Measurements from ENCODE around the gene NPIPB2.
"Not testable (repeated sequence)": the region's sequence is repeated elsewhere in the genome, so short reads cannot be mapped to it uniquely, and the experiment has no call there.

Gene NPIPB2

DNA sequence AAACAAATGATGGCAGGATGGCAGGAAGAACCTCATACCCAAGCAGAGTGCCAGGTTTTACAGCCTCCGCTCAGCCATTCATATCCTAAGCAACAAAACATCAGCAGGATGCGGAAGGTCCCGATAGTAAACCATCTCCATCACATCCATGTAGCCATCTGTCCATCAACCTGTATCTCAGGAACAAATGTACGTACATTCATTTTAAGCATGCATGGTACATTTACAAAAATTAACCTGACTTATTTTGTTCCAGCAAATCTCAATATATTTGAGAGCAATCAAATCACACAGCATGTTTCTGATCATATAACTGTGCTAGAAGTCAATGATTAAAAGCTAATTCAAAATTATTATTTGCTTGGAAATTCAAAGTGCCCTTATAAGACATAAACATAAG is at the start of gene NPIPB2:
Gene NPIPB2, minus strand, starts transcription at position 101 of the 400 bp plus-strand sequence. Its CDS starts 0 bp downstream, at position 101.
- WGBS (ENCODE audit: insufficient coverage, insufficient read length), result no CpG with 5 or more reads among the region's 4 CpGs

DNA sequence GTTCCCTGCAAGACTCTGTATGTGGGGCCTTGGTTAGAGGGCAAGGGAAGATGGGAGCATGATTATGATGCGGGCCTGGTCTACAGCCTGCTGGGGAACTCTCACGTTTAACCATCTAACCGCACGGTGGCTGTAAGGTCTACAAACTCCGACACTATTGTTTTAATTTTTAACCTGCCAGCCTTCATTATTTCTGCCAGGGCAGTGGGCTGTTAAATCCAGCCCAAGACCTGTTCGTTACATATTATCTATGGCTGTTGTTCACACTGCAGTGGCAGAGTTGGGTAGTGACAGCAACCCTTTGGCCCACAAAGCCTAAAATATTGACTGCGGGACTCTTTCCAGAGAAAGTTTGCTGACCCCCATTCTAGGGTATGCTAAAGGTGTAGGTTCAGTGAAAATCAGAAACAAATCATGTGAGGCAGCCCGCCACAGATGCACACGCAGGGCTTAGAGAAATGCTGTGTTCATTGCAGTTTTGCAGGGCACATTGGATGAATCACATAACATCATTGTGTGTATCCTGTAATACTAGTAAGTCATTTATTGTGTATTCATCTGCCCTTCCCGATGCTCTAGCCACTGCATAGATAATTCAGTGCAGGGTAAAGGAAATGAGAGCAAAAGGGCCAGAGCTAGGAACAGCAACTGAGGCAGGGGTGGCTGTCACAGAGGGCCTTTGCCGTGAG is 49.0 kb upstream of the NPIPB2 start:
- no CpG with 5 or more reads among the region's 11 CpGs for WGBS (ENCODE audit: insufficient coverage, insufficient read length)
- no peak overlapping the region for H3K4me3 ChIP-seq (ENCODE audit: low read length)
- H3K36me3 ChIP-seq (ENCODE audit: control insufficient read depth, insufficient read depth, low read length), result no peaks in the 10 kb centered on the region
- H3K4me1 ChIP-seq (ENCODE audit: control insufficient read depth, insufficient read depth, low read length), result no peaks in the 10 kb centered on the region
- no peak for DNase-seq (ENCODE audit: low read depth, low spot score)
- no peaks in the 10 kb centered on the region for H3K9me3 ChIP-seq (ENCODE audit: control insufficient read depth, insufficient read depth, low read length)
- H3K27me3 ChIP-seq (ENCODE audit: control insufficient read depth, insufficient read depth, low read length), result no peaks in the 10 kb centered on the region
- H3K27ac ChIP-seq (ENCODE audit: low read length), result no peak overlapping the region

More for the DNA sequence above, at the start of gene NPIPB2:
- not testable (repeated sequence) for DNase-seq (ENCODE audit: low read depth, low spot score); H3K27me3 ChIP-seq (ENCODE audit: control insufficient read depth, insufficient read depth, low read length); H3K27ac ChIP-seq (ENCODE audit: low read length); H3K4me1 ChIP-seq (ENCODE audit: control insufficient read depth, insufficient read depth, low read length); H3K36me3 ChIP-seq (ENCODE audit: control insufficient read depth, insufficient read depth, low read length); H3K9me3 ChIP-seq (ENCODE audit: control insufficient read depth, insufficient read depth, low read length); H3K4me3 ChIP-seq (ENCODE audit: low read length)

DNA sequence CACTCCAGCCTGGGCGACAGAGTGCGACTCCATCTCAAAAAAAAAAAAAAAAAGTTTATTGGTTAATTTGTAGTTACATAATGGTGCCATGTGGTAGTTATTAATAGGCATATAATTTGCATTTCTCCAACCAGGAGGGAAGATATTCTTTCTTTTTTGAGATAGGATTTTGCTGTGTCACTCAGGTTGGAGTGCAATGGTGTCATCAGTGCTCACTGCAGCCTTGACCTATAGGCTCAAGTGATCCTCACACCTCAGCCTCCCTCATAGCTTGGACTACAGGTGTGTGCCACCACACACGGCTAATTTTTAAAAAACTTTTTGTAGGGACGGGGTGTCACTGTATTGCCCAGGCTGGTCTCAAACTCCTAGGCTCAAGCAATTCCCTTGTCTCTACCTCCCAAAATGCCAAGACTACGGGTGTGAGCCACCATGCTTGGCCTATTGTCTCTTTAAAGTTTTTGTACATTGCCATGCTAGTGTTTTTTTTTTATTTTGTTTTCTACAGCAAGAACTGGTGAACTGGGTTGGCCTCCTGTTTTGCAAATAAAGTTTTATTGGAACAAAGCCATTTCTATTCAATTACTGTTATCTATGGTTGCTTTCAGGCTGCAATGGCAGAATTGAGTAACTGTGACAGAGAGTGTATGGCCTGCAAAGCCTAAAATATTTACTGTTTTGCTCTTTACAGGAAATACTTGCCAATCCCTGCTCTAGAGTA is 46.6 kb upstream of the NPIPB2 start:
- no peak overlapping the region for H3K4me3 ChIP-seq (ENCODE audit: low read length)
- no peaks in the 10 kb centered on the region for H3K36me3 ChIP-seq (ENCODE audit: control insufficient read depth, insufficient read depth, low read length)
- no peak overlapping the region for H3K27ac ChIP-seq (ENCODE audit: low read length)
- no CpG with 5 or more reads among the region's 5 CpGs for WGBS (ENCODE audit: insufficient coverage, insufficient read length)
- H3K27me3 ChIP-seq (ENCODE audit: control insufficient read depth, insufficient read depth, low read length), result no peaks in the 10 kb centered on the region
- H3K9me3 ChIP-seq (ENCODE audit: control insufficient read depth, insufficient read depth, low read length), result no peaks in the 10 kb centered on the region
- no peaks in the 10 kb centered on the region for H3K4me1 ChIP-seq (ENCODE audit: control insufficient read depth, insufficient read depth, low read length)
- DNase-seq (ENCODE audit: low read depth, low spot score), result no peak

DNA sequence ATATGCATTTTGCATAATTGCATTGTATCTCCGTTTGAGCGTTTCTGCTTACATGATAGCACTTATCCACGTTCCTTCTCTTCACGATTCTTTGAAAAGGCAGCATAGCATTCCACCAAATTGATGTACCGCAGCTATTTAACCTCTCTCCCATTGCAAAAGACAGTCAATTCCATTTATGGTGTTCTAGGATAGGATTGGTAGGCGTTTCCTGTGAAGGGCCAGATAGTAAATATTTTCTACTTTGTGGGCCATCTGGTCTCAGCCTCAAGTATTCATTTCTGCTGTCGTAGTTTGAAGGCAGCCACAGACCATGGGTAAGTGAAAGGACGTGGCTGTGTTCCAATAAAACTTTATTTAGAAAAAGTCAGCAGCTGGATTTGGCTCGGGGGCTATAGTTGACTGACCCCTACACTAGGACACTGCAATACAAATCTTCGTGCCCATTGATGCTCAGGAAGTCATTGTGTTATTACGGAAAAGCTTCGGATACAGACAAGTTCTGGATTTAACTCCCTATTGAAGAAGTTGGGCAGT is 44.7 kb upstream of the NPIPB2 start:
- Histone ChIP-seq H3K27ac (ENCODE audit: low read length) (no peak overlapping the region), H3K9me3 (ENCODE audit: control insufficient read depth, insufficient read depth, low read length) (no peaks in the 10 kb centered on the region), H3K27me3 (ENCODE audit: control insufficient read depth, insufficient read depth, low read length) (no peaks in the 10 kb centered on the region), H3K4me1 (ENCODE audit: control insufficient read depth, insufficient read depth, low read length) (no peaks in the 10 kb centered on the region), H3K36me3 (ENCODE audit: control insufficient read depth, insufficient read depth, low read length) (no peaks in the 10 kb centered on the region), H3K4me3 (ENCODE audit: low read length) (no peak overlapping the region)
- DNase-seq (ENCODE audit: low read depth, low spot score), result no peak
- WGBS (ENCODE audit: insufficient coverage, insufficient read length), result no CpG with 5 or more reads among the region's 12 CpGs

DNA sequence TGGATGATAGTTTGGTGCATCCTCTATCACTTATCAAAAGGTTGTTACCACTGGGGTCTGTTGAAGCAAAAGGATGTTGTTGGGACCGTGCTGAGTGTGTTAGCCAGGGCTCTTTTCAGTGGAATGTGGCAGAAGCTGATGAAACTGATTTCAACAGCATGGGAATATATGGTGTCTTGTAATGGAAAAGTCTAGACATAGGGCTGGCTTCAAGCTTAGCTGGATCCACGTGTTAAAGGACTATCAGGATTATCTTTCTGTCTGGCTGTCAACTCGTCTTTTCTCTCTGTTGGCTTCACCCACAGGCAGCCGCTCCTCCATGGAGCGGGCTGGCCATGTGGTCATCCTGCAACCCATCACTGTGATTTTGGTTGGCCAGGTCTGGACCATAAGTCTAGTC is 43.4 kb upstream of the NPIPB2 start:
- no peaks in the 10 kb centered on the region for H3K36me3 ChIP-seq (ENCODE audit: control insufficient read depth, insufficient read depth, low read length)
- H3K27ac ChIP-seq (ENCODE audit: low read length), result no peak overlapping the region
- H3K4me3 ChIP-seq (ENCODE audit: low read length), result no peak overlapping the region
- DNase-seq (ENCODE audit: low read depth, low spot score), result no peak
- no CpG with 5 or more reads among the region's 5 CpGs for WGBS (ENCODE audit: insufficient coverage, insufficient read length)
- H3K9me3 ChIP-seq (ENCODE audit: control insufficient read depth, insufficient read depth, low read length), result no peaks in the 10 kb centered on the region
- H3K4me1 ChIP-seq (ENCODE audit: control insufficient read depth, insufficient read depth, low read length), result no peaks in the 10 kb centered on the region
- H3K27me3 ChIP-seq (ENCODE audit: control insufficient read depth, insufficient read depth, low read length), result no peaks in the 10 kb centered on the region

DNA sequence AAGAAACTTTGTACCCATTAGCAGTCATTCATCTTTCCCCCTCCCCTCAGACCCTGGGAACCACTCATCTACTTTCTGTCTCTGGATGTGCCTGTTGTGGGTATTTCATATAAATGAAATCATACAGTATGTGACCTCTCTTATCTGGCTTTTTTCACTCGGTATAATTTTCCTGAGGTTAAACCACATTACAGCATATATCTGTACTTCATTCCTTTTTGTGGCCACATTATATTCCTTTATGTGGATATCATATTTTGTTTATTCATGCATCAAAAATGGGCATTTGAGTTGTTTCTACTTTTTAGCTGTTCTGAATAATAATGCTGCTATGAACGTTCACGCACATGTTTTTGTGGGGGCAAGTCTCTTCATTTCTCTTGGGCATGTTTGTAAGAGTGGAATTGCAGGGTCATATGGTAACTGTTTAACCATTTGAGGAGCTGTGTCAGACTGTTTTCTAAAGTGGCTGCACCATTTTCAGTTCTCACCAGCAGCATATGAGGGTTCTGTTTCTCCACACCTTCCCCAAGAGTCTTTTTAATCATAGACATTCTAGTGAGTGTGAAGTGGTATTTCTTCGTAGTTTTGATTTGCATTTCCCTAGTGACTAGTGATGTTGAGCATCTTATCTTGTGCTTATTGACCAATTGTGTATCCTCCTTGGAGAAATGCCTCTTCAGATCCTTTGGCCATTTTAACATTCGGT is 38.4 kb upstream of the NPIPB2 start:
- no peak for DNase-seq (ENCODE audit: low read depth, low spot score)
- H3K4me3 ChIP-seq (ENCODE audit: low read length), result no peak overlapping the region
- no peaks in the 10 kb centered on the region for H3K4me1 ChIP-seq (ENCODE audit: control insufficient read depth, insufficient read depth, low read length)
- WGBS (ENCODE audit: insufficient coverage, insufficient read length), result no CpG with 5 or more reads among the region's 5 CpGs
- H3K9me3 ChIP-seq (ENCODE audit: control insufficient read depth, insufficient read depth, low read length), result no peaks in the 10 kb centered on the region
- no peaks in the 10 kb centered on the region for H3K36me3 ChIP-seq (ENCODE audit: control insufficient read depth, insufficient read depth, low read length)
- no peak overlapping the region for H3K27ac ChIP-seq (ENCODE audit: low read length)
- no peaks in the 10 kb centered on the region for H3K27me3 ChIP-seq (ENCODE audit: control insufficient read depth, insufficient read depth, low read length)

DNA sequence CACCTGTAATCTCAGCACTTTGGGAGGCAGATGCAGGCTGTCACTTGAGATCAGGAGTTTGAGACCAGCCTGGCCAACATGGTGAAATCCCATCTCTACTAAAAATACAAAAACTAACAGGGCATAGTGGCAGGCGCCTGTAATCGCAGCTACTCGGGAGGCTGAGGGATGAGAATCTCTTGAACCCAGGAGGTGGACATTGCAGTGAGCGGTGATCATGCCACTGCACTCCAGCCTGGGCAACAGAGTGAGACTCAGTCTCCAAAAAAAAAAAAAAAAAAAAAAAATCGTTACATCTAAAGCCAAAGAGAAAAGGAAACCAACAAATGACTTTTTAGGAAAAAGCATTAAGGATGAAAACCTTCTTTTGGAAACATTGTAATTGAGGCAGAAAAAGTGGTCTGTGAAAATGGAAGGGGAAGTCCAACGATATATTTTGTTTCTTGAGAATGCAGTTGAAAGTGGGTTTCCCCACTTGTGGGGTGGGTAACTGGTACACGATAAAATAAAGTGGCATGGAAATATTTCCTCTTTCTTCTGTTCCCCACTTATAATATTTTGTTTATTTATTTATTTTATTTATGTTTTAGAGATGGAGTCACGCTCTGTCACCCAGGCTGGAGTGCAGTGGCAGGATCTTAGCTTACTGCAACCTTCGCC is 37.3 kb upstream of the NPIPB2 start:
- no peak overlapping the region for H3K27ac ChIP-seq (ENCODE audit: low read length)
- no peak overlapping the region for H3K4me3 ChIP-seq (ENCODE audit: low read length)
- no peaks in the 10 kb centered on the region for H3K27me3 ChIP-seq (ENCODE audit: control insufficient read depth, insufficient read depth, low read length)
- H3K9me3 ChIP-seq (ENCODE audit: control insufficient read depth, insufficient read depth, low read length), result no peaks in the 10 kb centered on the region
- H3K4me1 ChIP-seq (ENCODE audit: control insufficient read depth, insufficient read depth, low read length), result no peaks in the 10 kb centered on the region
- H3K36me3 ChIP-seq (ENCODE audit: control insufficient read depth, insufficient read depth, low read length), result no peaks in the 10 kb centered on the region
- no peak for DNase-seq (ENCODE audit: low read depth, low spot score)
- WGBS (ENCODE audit: insufficient coverage, insufficient read length), result no CpG with 5 or more reads among the region's 9 CpGs

DNA sequence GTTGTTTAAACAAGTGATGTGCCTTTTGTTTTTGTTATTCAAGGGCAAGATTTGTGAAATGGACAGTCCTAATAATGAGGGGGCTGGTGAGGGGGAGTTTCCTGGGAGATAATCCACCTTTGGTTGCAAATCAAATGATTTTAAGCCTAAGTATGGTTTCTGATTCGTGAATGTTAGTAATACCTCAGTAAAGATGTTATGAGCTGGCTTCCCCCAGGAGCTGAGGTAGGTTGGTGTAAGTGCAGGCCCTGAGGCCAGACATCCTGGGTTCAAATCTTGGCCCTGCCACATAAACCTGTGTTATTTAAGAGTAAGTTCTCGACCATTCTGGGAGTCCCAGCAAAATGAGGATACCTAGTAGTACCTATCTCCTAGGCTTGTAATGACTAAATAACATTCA is 36.2 kb upstream of the NPIPB2 start:
- H3K27me3 ChIP-seq (ENCODE audit: control insufficient read depth, insufficient read depth, low read length), result no peaks in the 10 kb centered on the region
- no peaks in the 10 kb centered on the region for H3K36me3 ChIP-seq (ENCODE audit: control insufficient read depth, insufficient read depth, low read length)
- WGBS (ENCODE audit: insufficient coverage, insufficient read length), result no CpG with 5 or more reads among the region's 2 CpGs
- no peak overlapping the region for H3K4me3 ChIP-seq (ENCODE audit: low read length)
- no peak overlapping the region for H3K27ac ChIP-seq (ENCODE audit: low read length)
- H3K9me3 ChIP-seq (ENCODE audit: control insufficient read depth, insufficient read depth, low read length), result no peaks in the 10 kb centered on the region
- DNase-seq (ENCODE audit: low read depth, low spot score), result no peak
- no peaks in the 10 kb centered on the region for H3K4me1 ChIP-seq (ENCODE audit: control insufficient read depth, insufficient read depth, low read length)

DNA sequence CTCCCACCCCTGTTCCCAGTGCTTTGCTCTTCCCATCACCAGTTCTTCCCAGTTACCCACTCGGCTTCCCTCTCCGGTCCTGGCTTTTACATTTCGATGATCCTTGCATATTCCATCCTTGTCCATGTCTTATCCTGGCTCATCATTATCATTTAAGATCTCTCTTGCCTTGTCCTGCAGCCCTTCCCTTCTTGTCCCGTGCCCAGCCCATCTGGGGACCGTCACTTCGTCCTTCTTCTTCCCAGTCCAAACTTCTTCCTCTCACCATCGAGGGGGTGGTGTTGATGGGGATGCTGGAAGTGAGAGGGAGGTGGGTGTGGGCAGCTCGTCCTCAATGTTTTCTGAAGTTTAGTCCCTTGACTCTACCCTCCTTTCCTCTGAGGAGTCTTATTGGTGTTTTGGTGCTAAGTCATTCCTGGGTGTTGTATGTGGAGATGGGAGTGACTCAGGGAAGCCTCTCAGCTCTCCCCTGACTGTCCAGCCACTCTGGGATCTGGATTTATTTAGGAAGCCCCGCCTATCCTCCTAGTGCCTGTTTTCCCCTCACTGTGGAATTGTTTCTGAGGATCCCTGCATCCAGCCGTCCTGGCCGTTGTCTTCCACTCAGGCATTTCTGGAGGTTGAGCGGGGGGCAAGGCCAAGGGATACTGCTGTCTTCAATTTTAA is 35.7 kb upstream of the NPIPB2 start:
- WGBS (ENCODE audit: insufficient coverage, insufficient read length), result no CpG with 5 or more reads among the region's 12 CpGs
- no peaks in the 10 kb centered on the region for H3K4me1 ChIP-seq (ENCODE audit: control insufficient read depth, insufficient read depth, low read length)
- H3K27ac ChIP-seq (ENCODE audit: low read length), result no peak overlapping the region
- H3K36me3 ChIP-seq (ENCODE audit: control insufficient read depth, insufficient read depth, low read length), result no peaks in the 10 kb centered on the region
- DNase-seq (ENCODE audit: low read depth, low spot score), result no peak
- no peaks in the 10 kb centered on the region for H3K9me3 ChIP-seq (ENCODE audit: control insufficient read depth, insufficient read depth, low read length)
- H3K4me3 ChIP-seq (ENCODE audit: low read length), result peak overlapping the region; percentile 83
- no peaks in the 10 kb centered on the region for H3K27me3 ChIP-seq (ENCODE audit: control insufficient read depth, insufficient read depth, low read length)

All from iPS DF 6.9 (cell line).